Endodermal cell (in vitro differentiated cells): ENCODE data around the gene SHBG. TPM values are rescaled to one million over a fixed set of nuclear protein-coding genes. Genes with fewer than 3 reads are reported as not detected.
A peak's percentile ranks its signal among the peaks of the same experiment; 100 is the strongest.

ENCODE experiments used
- DNase-seq: peaks from one replicate; pipeline ENCODE4 v3.0.0-alpha.2; 2017
- H3K27ac ChIP-seq: 2 replicates; pipeline ENCODE4 v1.5.1; 2013; ENCODE audit warnings: mild to moderate bottlenecking, low read depth, low read length, moderate library complexity
- H3K27me3 ChIP-seq: 2 replicates; pipeline ENCODE4 v1.6.1; 2013; ENCODE audit warnings: mild to moderate bottlenecking, low read length, moderate library complexity; ENCODE audit not compliant: insufficient read depth, control insufficient read depth, poor library complexity, severe bottlenecking
- H3K36me3 ChIP-seq: 2 replicates; pipeline ENCODE4 v1.7.0; 2013; ENCODE audit warnings: mild to moderate bottlenecking, low read length, moderate library complexity; ENCODE audit not compliant: control insufficient read depth, insufficient read depth
- H3K4me1 ChIP-seq: one replicate; pipeline ENCODE4 v1.7.0; 2013; ENCODE audit warnings: low read length; ENCODE audit not compliant: control insufficient read depth, insufficient read depth
- H3K4me3 ChIP-seq: 2 replicates; pipeline ENCODE4 v1.5.1; 2013; ENCODE audit warnings: mild to moderate bottlenecking, low read length, moderate library complexity
- H3K9ac ChIP-seq: 2 replicates; pipeline ENCODE4 v1.6.1; 2013; ENCODE audit warnings: mild to moderate bottlenecking, low read length, moderate library complexity; ENCODE audit not compliant: poor library complexity, severe bottlenecking; ENCODE audit errors: extremely low read depth
- H3K9me3 ChIP-seq: 2 replicates; pipeline ENCODE4 v1.6.1; 2013; ENCODE audit warnings: mild to moderate bottlenecking, low read length, moderate library complexity; ENCODE audit not compliant: control insufficient read depth
- H3K27ac Mint-ChIP-seq: 2 replicates; pipeline ENCODE4 v1.8.0; 2020; ENCODE audit warnings: mixed read lengths
- H3K27me3 Mint-ChIP-seq: 2 replicates; pipeline ENCODE4 v1.8.0; 2021; ENCODE audit warnings: mild to moderate bottlenecking, mixed read lengths; ENCODE audit not compliant: insufficient read depth
- H3K36me3 Mint-ChIP-seq: 2 replicates; pipeline ENCODE4 v1.8.0; 2020; ENCODE audit warnings: low read depth, mixed read lengths
- H3K4me1 Mint-ChIP-seq: 2 replicates; pipeline ENCODE4 v1.8.0; 2020; ENCODE audit warnings: mixed read lengths
- H3K4me3 Mint-ChIP-seq: 2 replicates; pipeline ENCODE4 v1.8.0; 2020; ENCODE audit warnings: mild to moderate bottlenecking, moderate library complexity, mixed read lengths
- H3K9me3 Mint-ChIP-seq: 2 replicates; pipeline ENCODE4 v1.8.0; 2020; ENCODE audit warnings: mild to moderate bottlenecking, mixed read lengths
- CTCF ChIP-seq: fragments of 200-600 bp; sonication (generic); conservative IDR thresholded peaks from 2 replicates; pipeline ENCODE4 v1.5.0; 2021; ENCODE audit warnings: antibody characterized with exemption, mild to moderate bottlenecking
- WGBS, 2 experiments: methylation state at CpG; one replicate each; pipeline versions ENCODE4 v1.1.5 to v1.1.7; 2013; ENCODE audit warnings: missing lambda C conversion rate in 2 of 2, mixed read lengths in 1 of 2; ENCODE audit not compliant: insufficient coverage in 1 of 2, insufficient read length in 1 of 2; 5-methylcytosine and 5-hydroxymethylcytosine counted together
- total RNA-seq, 2 donors: library from RNA; stranded (reverse); fragmentation: NEBNext Ultra II Directional in 1 of 2; extraction: Animal tissue kit (Norgen Biotek cat#: 25700) in 1 of 2; gene quantifications; 2 replicates in 1 of 2; 3 replicates in 1 of 2; pipeline ENCODE4 v1.2.1, GENCODE V29; 2021

SHBG gene
- total RNA-seq, 2 donors from 2014 or later: 0.77 to 1.9 TPM

GRCh38 chr17:7677388-7678067, 47.6 kb downstream of the SHBG start:
- Mint-ChIP-seq H3K27ac (peak overlapping the region; percentile 89), H3K9me3 (peaks cover 4% of the 10 kb centered on the region), H3K36me3 (peaks cover 37% of the 10 kb centered on the region), H3K27me3 (no peaks in the 10 kb centered on the region), H3K4me1 (peaks cover 15% of the 10 kb centered on the region), H3K4me3 (peak overlapping the region; percentile 39)
- WGBS, 2 experiments: 38 to 59% methylated on average over 6 to 10 of the region's 10 CpGs
- no peak overlapping the region for H3K4me3 ChIP-seq
- H3K9ac ChIP-seq: no peak overlapping the region
- peaks cover 29% of the 10 kb centered on the region for H3K36me3 ChIP-seq
- H3K27me3 ChIP-seq: no peaks in the 10 kb centered on the region
- DNase-seq: peak; percentile 80
- H3K4me1 ChIP-seq: no peaks in the 10 kb centered on the region
- no peak overlapping the region for H3K27ac ChIP-seq
- H3K9me3 ChIP-seq: peaks cover 13% of the 10 kb centered on the region
- TF ChIP-seq CTCF: no peak

Other genes with a start within 250 kb of the SHBG start
- gene TNK1, start 249.0 kb upstream of the SHBG start, total RNA-seq: 10 to 100 TPM; 11.0 to 11.7 TPM
- 10 to 100 TPM; 21.0 to 26.2 TPM for gene PLSCR3, start 235.6 kb upstream of the SHBG start, total RNA-seq
- 100 to 1,000 TPM; 133 to 175 TPM for gene TMEM256, start 226.0 kb upstream of the SHBG start, total RNA-seq
- gene NLGN2, start 222.3 kb upstream of the SHBG start, total RNA-seq: 100 to 1,000 TPM in 1 of 2 donors, 10 to 100 TPM in 1; 78.5 to 121 TPM
- under 1 TPM; 0.46 to 0.49 TPM for gene SPEM1, start 209.8 kb upstream of the SHBG start, total RNA-seq
- not detected for gene SPEM2, start 204.5 kb upstream of the SHBG start, total RNA-seq
- not detected for gene SPEM3, start 201.3 kb upstream of the SHBG start, total RNA-seq
- gene TMEM102, start 194.7 kb upstream of the SHBG start, total RNA-seq: 1 to 10 TPM; 6.5 to 8.6 TPM
- gene FGF11, start 190.6 kb upstream of the SHBG start, total RNA-seq: 1 to 10 TPM; 4.0 to 8.8 TPM
- gene CHRNB1, start 185.1 kb upstream of the SHBG start, total RNA-seq: 10 to 100 TPM in 1 of 2 donors, 1 to 10 TPM in 1; 8.7 to 11.6 TPM
- gene ZBTB4, start 150.5 kb upstream of the SHBG start, total RNA-seq: 10 to 100 TPM; 18.8 to 25.5 TPM
- under 1 TPM in 1 of 2 donors, not detected in 1; 0.33 TPM for gene SLC35G6, start 148.7 kb upstream of the SHBG start, total RNA-seq
- 100 to 1,000 TPM; 129 to 189 TPM for gene POLR2A, start 145.8 kb upstream of the SHBG start, total RNA-seq
- 1 to 10 TPM; 8.3 to 8.4 TPM for gene TNFSF12, start 81.1 kb upstream of the SHBG start, total RNA-seq
- gene TNFSF13, start 71.4 kb upstream of the SHBG start, total RNA-seq: 1 to 10 TPM; 1.7 to 3.0 TPM
- gene SENP3, start 68.2 kb upstream of the SHBG start, total RNA-seq: 10 to 100 TPM; 71.5 to 82.3 TPM
- under 1 TPM in 1 of 2 donors, not detected in 1; 0.44 TPM for gene CD68, start 50.5 kb upstream of the SHBG start, total RNA-seq
- gene MPDU1, start 46.3 kb upstream of the SHBG start, total RNA-seq: 10 to 100 TPM; 47.4 to 56.6 TPM
- 1 to 10 TPM; 6.4 to 7.3 TPM for gene SOX15, start 40.0 kb upstream of the SHBG start, total RNA-seq
- gene FXR2, start 15.2 kb upstream of the SHBG start, total RNA-seq: 10 to 100 TPM; 52.1 to 53.9 TPM
- gene SAT2, start 2.3 kb upstream of the SHBG start, total RNA-seq: 100 to 1,000 TPM in 1 of 2 donors, 10 to 100 TPM in 1; 82.7 to 103 TPM
- gene ATP1B2, start 20.8 kb downstream of the SHBG start, total RNA-seq: 1 to 10 TPM; 6.4 to 7.5 TPM
- 100 to 1,000 TPM; 113 to 130 TPM for gene TP53, start 57.4 kb downstream of the SHBG start, total RNA-seq
- 10 to 100 TPM; 21.7 to 30.8 TPM for gene WRAP53, start 58.3 kb downstream of the SHBG start, total RNA-seq
- gene EFNB3, start 75.1 kb downstream of the SHBG start, total RNA-seq: 10 to 100 TPM; 12.8 to 15.0 TPM
- under 1 TPM; 0.42 to 0.69 TPM for gene DNAH2, start 87.6 kb downstream of the SHBG start, total RNA-seq
- 10 to 100 TPM; 53.3 to 60.3 TPM for gene KDM6B, start 204.1 kb downstream of the SHBG start, total RNA-seq
- gene TMEM88, start 224.9 kb downstream of the SHBG start, total RNA-seq: 10 to 100 TPM; 16.8 to 26.8 TPM
- gene NAA38, start 227.4 kb downstream of the SHBG start, total RNA-seq: 10 to 100 TPM; 38.9 to 44.8 TPM
- 10 to 100 TPM; 10.6 to 12.9 TPM for gene CYB5D1, start 227.9 kb downstream of the SHBG start, total RNA-seq